MM.1S (cell line): ENCODE results near the gene CCDC93.

ENCODE experiments used
- DNase-seq: peaks from one replicate; pipeline ENCODE4 v3.0.0-alpha.2; 2015
- H2AFZ ChIP-seq: fragments of 300-600 bp; sonication (generic); 2 replicates; pipeline ENCODE4 v1.6.0; 2016; ENCODE audit warnings: antibody characterized with exemption, low read length
- H3F3A ChIP-seq: fragments of 300-600 bp; sonication (generic); 2 replicates; pipeline ENCODE4 v1.6.1; 2016; ENCODE audit warnings: mild to moderate bottlenecking, antibody characterized with exemption, low read length, moderate library complexity, mixed read lengths; ENCODE audit not compliant: insufficient read depth
- H3K27ac ChIP-seq: fragments of 300-600 bp; sonication (generic); 2 replicates; pipeline ENCODE4 v1.5.1; 2016; ENCODE audit warnings: mild to moderate bottlenecking, low read length
- H3K27me3 ChIP-seq: fragments of 300-600 bp; sonication (generic); replicated peaks from 2 replicates; pipeline ENCODE4 v1.6.0; 2016; ENCODE audit warnings: low read length; ENCODE audit not compliant: insufficient read depth
- H3K36me3 ChIP-seq: fragments of 300-600 bp; sonication (generic); replicated peaks from 2 replicates; pipeline ENCODE4 v1.6.1; 2016; ENCODE audit warnings: mild to moderate bottlenecking, low read length, mixed read lengths; ENCODE audit not compliant: insufficient read depth
- H3K4me1 ChIP-seq: fragments of 300-600 bp; sonication (generic); 2 replicates; pipeline ENCODE4 v1.6.1; 2016; ENCODE audit warnings: low read length, mixed read lengths
- H3K4me2 ChIP-seq: fragments of 300-600 bp; sonication (generic); 2 replicates; pipeline ENCODE4 v1.6.0; 2016; ENCODE audit warnings: low read depth, low read length
- H3K4me3 ChIP-seq: fragments of 300-600 bp; sonication (generic); 2 replicates; pipeline ENCODE4 v1.5.1; 2016; ENCODE audit warnings: low read length, mixed read lengths
- H3K79me2 ChIP-seq: fragments of 300-600 bp; sonication (generic); 2 replicates; pipeline ENCODE4 v1.6.1; 2016; ENCODE audit warnings: mixed run types, low read length, mixed read lengths
- H3K9ac ChIP-seq: fragments of 300-600 bp; sonication (generic); 2 replicates; pipeline ENCODE4 v1.6.1; 2016; ENCODE audit warnings: low read length, mixed read lengths
- H3K9me2 ChIP-seq: fragments of 300-600 bp; sonication (generic); replicated peaks from 2 replicates; pipeline ENCODE4 v1.6.1; 2016; ENCODE audit warnings: mild to moderate bottlenecking, low read length, mixed read lengths; ENCODE audit not compliant: insufficient read depth
- H3K9me3 ChIP-seq: fragments of 300-600 bp; sonication (generic); replicated peaks from 2 replicates; pipeline ENCODE4 v1.6.1; 2016; ENCODE audit warnings: mild to moderate bottlenecking, low read length, mixed read lengths; ENCODE audit not compliant: insufficient read depth
- H4K20me1 ChIP-seq: fragments of 300-600 bp; sonication (generic); 2 replicates; pipeline ENCODE4 v1.6.1; 2016; ENCODE audit warnings: mild to moderate bottlenecking, low read length, moderate library complexity, mixed read lengths; ENCODE audit not compliant: insufficient read depth
- EZH2 ChIP-seq: fragments of 300-600 bp; sonication (generic); optimal IDR thresholded peaks from 2 replicates; pipeline ENCODE3; 2017; ENCODE audit warnings: low read depth, mild to moderate bottlenecking, antibody characterized with exemption, low read length, mixed read lengths
- EZH2phosphoT487 ChIP-seq: fragments of 300-600 bp; sonication (generic); IDR thresholded peaks from 2 replicates; pipeline ENCODE4 v1.6.1; 2018; ENCODE audit warnings: antibody characterized with exemption, low read length
- TF ChIP-seq, protein P1 (sequence below): fragments of 300-600 bp; sonication (generic); IDR thresholded peaks from 2 replicates; pipeline ENCODE4 v1.5.1; 2016; ENCODE audit warnings: antibody characterized with exemption, low read length, mixed read lengths

Gene CCDC93

DNA sequence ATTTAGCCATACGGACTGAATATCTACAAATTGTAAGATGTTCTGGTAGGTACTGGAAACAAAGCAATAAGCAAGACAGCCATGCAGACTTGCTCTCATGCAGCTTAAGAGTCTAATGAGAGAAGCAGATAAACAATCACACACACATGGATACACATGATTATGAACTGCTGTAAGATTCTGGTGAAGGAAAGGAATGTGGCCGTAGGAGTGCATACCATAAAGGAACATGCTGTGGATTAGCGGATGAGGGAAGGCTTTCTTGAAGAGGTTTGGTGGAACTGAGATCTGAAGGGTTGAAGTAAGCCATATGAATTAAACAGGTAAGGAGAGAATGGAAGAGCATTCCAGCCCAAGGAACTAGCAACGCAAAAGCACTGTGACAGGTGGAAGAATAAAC, 13.8 kb downstream of the CCDC93 start:
- TF ChIP-seq EZH2phosphoT487 (no peak), EZH2 (no peak)
- TF ChIP-seq, protein P1, sequence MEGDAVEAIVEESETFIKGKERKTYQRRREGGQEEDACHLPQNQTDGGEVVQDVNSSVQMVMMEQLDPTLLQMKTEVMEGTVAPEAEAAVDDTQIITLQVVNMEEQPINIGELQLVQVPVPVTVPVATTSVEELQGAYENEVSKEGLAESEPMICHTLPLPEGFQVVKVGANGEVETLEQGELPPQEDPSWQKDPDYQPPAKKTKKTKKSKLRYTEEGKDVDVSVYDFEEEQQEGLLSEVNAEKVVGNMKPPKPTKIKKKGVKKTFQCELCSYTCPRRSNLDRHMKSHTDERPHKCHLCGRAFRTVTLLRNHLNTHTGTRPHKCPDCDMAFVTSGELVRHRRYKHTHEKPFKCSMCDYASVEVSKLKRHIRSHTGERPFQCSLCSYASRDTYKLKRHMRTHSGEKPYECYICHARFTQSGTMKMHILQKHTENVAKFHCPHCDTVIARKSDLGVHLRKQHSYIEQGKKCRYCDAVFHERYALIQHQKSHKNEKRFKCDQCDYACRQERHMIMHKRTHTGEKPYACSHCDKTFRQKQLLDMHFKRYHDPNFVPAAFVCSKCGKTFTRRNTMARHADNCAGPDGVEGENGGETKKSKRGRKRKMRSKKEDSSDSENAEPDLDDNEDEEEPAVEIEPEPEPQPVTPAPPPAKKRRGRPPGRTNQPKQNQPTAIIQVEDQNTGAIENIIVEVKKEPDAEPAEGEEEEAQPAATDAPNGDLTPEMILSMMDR = no peak
- no peak overlapping the region for H3K27ac ChIP-seq
- no peaks in the 10 kb centered on the region for H3K27me3 ChIP-seq
- peaks cover 11% of the 10 kb centered on the region; the same call in 1 of the 2 replicates for H3K36me3 ChIP-seq
- no peaks in the 10 kb centered on the region for H3K9me2 ChIP-seq
- H3K4me3 ChIP-seq = no peak overlapping the region
- no peak for DNase-seq
- no peak overlapping the region for H2AFZ ChIP-seq
- H3F3A ChIP-seq = no peaks in the 10 kb centered on the region
- no peak overlapping the region for H3K9ac ChIP-seq
- no peaks in the 10 kb centered on the region for H4K20me1 ChIP-seq
- no peaks in the 10 kb centered on the region for H3K9me3 ChIP-seq
- peaks cover 5% of the 10 kb centered on the region for H3K4me1 ChIP-seq
- no peak overlapping the region for H3K4me2 ChIP-seq
- peaks cover 63% of the 10 kb centered on the region for H3K79me2 ChIP-seq

DNA sequence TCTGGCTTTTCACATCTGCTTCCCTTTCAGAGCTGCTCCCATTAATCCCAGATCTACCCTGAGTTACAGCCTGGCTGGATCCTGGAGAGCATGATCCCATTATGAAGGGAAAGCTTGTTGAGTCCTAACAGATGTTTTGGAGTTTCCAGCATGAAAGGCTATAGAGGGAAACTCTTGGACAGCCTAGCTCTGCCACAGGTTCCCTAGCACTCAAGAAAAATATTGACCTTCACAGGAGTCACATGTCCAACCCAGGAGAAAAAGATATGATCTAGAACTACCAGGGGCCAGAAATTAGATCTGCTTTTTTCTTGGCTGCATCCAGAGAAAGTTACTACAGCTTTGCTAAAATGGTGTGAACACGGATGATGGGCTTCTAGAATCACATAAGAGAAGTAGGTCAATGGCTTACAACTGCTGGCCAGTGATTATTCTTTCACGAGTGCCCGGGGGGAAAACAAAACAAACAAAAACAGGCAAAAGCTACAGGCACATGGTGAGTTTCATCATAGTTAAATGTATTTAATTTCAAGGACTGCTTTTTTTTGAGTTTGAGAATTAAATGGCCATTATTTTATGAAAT, 15.9 kb downstream of the CCDC93 start:
- no peak overlapping the region for H3K4me3 ChIP-seq
- DNase-seq = no peak
- H3K27ac ChIP-seq = no peak overlapping the region
- peaks cover 42% of the 10 kb centered on the region for H3K79me2 ChIP-seq
- no peaks in the 10 kb centered on the region for H4K20me1 ChIP-seq
- H3F3A ChIP-seq = no peaks in the 10 kb centered on the region
- H3K27me3 ChIP-seq = no peaks in the 10 kb centered on the region
- no peak overlapping the region for H3K9ac ChIP-seq
- H3K4me1 ChIP-seq = peaks cover 2% of the 10 kb centered on the region; the same call in 1 of the 2 replicates
- H2AFZ ChIP-seq = no peak overlapping the region
- no peaks in the 10 kb centered on the region for H3K9me2 ChIP-seq
- no peak for TF ChIP-seq EZH2
- TF ChIP-seq EZH2phosphoT487 = no peak
- TF ChIP-seq, protein P1 = no peak
- H3K9me3 ChIP-seq = no peaks in the 10 kb centered on the region
- peaks cover 18% of the 10 kb centered on the region; the same call in 1 of the 2 replicates for H3K36me3 ChIP-seq
- H3K4me2 ChIP-seq = no peak overlapping the region

DNA sequence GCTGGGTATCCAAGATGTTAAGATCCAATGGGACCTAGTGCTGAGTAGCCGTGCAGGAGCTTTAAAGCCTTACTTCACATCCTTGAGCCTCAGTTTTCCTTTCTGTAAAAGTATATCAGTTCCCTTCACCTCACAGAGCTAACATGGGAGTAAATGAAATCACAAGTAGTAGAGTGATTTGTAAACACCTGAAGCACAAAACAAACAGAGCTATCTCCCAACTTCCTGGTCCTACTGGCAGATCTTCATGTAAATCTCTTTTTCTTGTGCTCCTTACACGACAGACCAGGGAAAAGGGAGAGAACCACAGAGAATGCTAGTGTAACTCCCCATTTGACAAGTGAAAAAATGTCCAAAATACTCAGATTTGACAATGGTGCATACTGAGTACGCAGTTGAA, 17.3 kb downstream of the CCDC93 start:
- Histone ChIP-seq H3K79me2 (peaks cover 28% of the 10 kb centered on the region), H3K27me3 (no peaks in the 10 kb centered on the region), H3K9me3 (no peaks in the 10 kb centered on the region), H4K20me1 (no peaks in the 10 kb centered on the region), H3K36me3 (peaks cover 14% of the 10 kb centered on the region; the same call in 1 of the 2 replicates), H3F3A (no peaks in the 10 kb centered on the region), H3K4me1 (no peaks in the 10 kb centered on the region), H3K4me2 (no peak overlapping the region), H2AFZ (no peak overlapping the region), H3K9me2 (no peaks in the 10 kb centered on the region), H3K4me3 (no peak overlapping the region), H3K27ac (no peak overlapping the region), H3K9ac (no peak overlapping the region)
- TF ChIP-seq, protein P1 = no peak
- TF ChIP-seq EZH2 = no peak
- TF ChIP-seq EZH2phosphoT487 = no peak
- no peak for DNase-seq
